GM21360 (cell line): ENCODE measurements around the gene RBL1.

ENCODE experiments used
- ATAC-seq: cut with Tn5 transposase; IDR thresholded peaks from one replicate; pipeline ENCODE4 v1.9.1; 2021; ENCODE audit warnings: mild to moderate bottlenecking, moderate library complexity; ENCODE audit not compliant: unreplicated experiment

RBL1 gene

DNA sequence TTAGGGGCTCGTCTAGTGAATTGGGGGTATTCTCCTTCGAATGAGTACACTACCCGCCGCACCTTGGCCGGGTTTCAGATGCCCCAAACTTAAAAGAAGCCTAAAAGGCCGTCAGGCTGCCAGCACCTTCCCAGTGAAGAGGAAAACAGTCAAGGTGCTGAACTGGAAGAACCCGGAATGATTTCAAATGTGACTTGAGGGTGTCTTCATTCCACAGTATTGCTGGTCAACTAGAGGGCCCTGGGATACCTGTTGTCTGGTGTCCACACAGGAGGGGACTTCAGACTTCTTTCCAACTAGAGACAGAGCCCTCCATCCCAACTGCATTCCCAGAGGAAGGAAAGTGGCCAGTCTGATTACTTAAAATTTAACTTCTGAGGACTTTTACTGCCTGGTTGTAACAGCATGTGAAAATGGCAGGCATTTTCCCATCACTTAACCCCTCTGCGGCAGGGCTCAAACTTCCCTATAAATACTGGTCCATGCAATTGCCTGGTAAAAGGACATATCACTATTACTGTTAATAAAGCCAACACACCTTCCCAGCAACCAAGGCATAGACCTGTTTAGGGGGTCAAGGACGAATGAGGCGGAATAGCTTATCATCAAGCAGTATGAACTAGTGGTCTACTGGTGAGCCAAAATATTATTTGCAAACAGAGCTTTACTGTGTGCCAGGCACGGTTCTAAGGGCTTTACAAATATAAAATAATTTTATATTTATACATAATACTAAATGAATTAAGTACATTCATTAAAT lies 143.6 kb downstream of the RBL1 start:
- ATAC-seq: no peak

DNA sequence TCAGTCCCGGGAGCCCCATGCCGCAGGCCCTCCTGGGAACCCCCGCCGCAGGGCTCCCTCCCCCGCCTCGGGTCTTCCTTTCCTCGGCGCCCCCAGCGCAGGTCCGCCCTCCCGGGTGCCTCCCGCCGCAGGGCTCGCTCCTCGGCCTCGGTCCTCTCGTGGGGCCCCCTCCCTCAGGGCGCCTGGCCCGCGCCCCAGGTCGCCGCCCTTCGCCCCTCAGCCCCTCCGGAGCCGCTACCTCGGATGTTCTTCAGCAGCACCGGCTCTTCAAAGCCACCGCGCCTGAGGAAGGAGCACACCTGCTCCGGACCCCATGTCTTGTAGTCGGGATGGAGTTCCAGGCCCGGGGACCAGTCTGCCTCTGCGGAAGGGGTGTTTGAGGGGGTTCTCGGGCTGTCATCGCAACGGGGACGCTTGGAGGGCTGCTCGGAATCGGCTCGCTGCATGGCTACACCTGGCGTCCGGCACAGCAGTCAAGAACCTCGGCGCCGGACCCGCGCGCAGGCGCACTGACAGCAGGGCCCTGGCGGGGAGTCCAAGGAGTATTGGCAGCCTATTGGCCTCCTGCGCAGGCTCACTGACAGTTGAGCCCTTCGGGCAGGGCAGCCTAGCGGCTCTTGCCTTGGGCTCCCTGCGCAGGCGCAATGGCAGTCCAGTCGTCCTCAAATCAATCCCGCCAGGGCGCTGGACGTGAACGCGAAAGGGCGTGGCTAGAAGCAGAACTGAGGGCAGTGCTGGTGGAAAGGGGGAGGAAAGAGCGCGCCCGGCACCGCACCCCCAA lies 144.4 kb downstream of the RBL1 start, which contains the start of gene SAMHD1:
Gene SAMHD1, minus strand, starts transcription at position 511 of the 781 bp plus-strand sequence. Its CDS starts 65 bp downstream, at position 446.
- ATAC-seq: peak; percentile 85

DNA sequence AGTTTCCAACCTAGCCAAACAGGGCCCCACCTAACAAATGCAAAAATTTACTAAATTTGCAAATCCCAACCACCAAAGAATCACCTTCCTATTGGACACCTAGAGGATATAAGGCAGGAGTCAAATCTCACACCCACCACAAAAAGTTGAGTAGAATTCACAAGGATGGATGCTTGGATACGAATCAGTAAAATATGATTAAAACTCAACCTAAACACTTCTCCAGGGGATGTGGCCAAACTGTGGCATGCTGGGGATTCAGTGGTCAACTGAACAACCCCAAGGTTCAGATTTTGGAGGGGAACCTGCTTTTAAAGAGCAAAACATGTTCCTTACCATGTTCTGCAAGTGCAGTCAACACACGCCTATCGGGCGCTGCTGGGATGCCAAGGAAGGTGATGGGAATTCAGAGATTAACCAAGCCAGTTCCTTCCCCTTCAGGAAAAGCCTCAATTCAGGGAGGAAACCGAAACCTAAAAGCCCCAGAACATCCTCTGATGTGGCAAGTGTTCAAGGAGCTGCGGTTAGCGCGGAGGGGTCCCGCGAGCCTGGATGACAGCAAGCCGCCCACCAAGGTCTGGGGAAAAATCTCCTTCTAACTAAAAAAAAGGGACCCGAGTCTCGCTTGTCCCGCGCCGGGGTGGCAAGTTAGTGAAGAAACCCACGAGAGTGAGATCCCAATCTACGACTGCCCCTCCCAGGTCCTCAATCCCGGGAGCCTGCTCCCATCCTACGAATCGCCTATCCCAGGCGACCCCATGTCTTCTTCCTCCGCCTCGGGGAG lies 145.2 kb downstream of the RBL1 start:
- no peak for ATAC-seq
